Measurements from ENCODE around the gene NOS1. TPM values are rescaled to one million over a fixed set of nuclear protein-coding genes. Genes with fewer than 3 reads are reported as not detected.
"Not testable (repeated sequence)": the region's sequence is repeated elsewhere in the genome, so short reads cannot be mapped to it uniquely, and the experiment has no call there.

Gene NOS1
- total RNA-seq, 1 donor from 2014 or later, result 0.10 TPM

DNA sequence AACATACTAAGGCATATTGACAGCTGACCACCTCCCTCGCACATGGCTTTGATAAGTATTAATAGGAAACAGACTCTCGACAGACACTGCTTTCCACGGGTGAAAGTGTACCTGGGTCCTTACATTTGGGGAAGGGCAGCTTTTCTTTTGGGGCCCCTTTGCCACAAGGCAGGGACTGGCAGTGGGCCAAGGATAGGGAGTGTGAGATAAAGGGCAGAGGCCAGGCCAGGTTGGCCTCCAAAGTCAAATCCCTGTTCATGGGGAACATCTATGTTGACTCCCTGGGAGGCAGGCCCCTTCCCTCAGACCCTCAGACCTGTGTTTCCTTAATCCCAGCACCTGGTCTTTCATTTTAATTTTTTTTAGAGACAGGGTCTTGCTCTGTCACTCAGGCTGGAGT, 151.8 kb downstream of the NOS1 start:
- no peak for DNase-seq (ENCODE audit: low spot score)

DNA sequence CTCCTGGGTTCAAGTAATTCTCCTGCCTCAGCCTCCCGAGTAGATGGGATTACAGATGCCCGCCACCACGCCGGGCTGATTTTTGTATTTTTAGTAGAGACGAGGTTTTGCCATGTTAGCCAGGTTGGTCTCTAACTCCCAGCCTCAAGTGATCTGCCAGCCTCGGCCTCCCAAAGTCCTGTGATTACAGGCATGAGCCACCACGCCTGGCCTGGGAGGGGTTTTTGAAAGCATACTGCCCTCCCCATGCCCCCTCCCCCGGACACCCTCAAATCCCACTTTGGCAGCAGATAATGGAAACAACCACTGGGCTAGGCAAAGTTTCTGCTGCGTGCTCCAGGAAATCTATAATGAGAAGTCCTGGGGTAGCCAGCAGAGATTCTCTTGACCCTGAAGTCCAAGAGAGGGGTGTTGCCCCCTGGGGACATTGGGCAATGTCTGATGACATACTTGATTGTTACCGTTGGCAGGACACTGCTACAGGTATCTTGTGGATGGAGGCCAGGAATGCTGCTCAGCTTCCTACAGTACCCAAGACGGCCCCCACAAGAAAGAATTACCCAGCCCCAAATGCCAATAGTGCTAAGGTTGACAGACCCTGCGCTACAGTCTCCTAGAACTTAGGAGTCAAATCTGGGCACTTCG, 152.5 kb downstream of the NOS1 start:
- DNase-seq (ENCODE audit: low spot score), result no peak

DNA sequence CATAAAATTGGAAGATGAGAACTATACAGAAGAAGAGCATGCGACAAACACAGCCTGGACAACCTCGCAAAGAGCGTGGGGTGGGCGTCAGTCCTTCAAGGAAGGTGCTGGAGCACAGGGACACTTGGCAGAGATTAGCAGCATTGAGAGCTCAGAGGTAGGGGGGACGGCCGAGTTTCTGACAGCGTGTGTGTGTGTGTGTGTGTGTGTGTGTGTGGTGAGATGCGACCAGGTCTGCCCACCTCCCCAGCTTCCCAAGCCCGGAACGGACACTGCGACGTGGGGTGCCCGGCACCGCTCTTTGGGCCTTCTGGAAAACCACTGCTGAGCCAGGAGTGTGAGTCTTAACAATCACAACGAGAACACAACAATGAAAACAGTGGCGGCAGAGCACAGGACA, 153.2 kb downstream of the NOS1 start:
- no peak for DNase-seq (ENCODE audit: low spot score)

DNA sequence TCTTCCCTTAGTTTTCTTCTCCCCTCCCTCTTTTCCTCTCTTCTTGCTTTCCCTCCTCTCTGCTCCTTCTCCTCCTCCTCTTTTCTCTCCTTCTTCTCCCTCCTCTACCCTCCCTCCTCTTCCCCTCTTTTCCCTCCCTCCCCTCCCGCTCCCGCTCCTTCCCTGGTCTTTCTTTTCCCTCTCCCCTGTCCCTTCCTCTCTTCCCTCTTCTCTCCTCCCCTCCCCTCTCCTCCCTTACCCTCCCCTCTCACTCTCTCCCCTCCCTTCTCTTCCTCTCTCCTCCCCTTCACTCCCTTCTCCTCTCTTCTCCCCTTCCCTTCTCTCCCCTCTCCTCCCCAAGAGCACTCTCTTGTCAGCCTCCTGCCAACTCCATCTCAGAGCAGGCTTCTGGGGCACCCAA, 153.8 kb downstream of the NOS1 start:
- DNase-seq (ENCODE audit: low spot score), result no peak

GRCh38 chr12:117202556-117202955, 158.9 kb downstream of the NOS1 start:
- no peak for DNase-seq (ENCODE audit: low spot score)

DNA sequence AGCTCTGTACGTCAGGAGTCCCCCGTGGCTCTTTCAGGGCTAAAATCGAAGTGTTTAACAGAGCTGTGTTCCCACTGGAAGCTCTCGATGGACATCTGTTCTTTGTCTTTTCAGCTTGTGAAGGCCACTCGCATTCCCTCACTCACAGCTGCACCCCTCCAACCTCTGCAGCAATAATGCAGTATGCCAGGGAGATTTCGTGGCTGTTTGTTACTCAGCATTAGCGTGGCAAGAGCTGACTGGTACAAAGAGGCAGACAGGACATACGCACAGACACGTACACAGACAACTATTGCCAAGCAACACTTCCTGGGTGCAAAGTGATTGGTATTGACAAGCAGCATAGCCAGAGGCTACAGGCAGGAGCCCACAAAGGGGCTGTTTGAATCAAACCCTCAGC, 159.4 kb downstream of the NOS1 start:
- no peak for DNase-seq (ENCODE audit: low spot score)

GRCh38 chr12:117199956-117200744, 161.3 kb downstream of the NOS1 start:
- DNase-seq (ENCODE audit: low spot score), result not testable (repeated sequence)

DNA sequence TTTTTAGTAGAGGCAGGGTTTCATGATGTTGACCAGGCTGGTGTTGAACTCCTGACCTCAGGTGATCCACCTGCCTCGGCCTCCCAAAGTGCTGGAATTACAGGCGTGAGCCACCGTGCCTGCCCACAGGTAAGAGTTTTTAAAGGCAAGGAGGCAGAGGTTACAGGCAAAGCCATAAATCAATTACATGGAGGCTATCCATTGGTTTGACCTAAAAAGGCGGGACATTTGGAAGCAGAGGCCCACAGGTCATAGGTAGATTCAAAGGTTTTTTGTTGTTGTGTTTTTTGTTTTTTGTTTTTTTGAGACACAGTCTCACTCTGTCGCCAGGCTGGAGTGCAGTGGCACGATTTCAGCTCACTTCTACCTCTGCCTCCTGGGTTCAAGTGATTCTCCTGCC, 165.1 kb downstream of the NOS1 start:
- DNase-seq (ENCODE audit: low spot score), result not testable (repeated sequence)

- not testable (repeated sequence) for DNase-seq (ENCODE audit: low spot score)
Measured at GRCh38 chr12:117195027-117195426, 166.4 kb downstream of the NOS1 start.

- no peak for DNase-seq (ENCODE audit: low spot score)
Measured at GRCh38 chr12:117193903-117194302, 167.5 kb downstream of the NOS1 start.

GRCh38 chr12:117192581-117192980, 168.8 kb downstream of the NOS1 start:
- not testable (repeated sequence) for DNase-seq (ENCODE audit: low spot score)

- DNase-seq (ENCODE audit: low spot score), result no peak
Measured at GRCh38 chr12:117192057-117192456, 169.4 kb downstream of the NOS1 start.

DNA sequence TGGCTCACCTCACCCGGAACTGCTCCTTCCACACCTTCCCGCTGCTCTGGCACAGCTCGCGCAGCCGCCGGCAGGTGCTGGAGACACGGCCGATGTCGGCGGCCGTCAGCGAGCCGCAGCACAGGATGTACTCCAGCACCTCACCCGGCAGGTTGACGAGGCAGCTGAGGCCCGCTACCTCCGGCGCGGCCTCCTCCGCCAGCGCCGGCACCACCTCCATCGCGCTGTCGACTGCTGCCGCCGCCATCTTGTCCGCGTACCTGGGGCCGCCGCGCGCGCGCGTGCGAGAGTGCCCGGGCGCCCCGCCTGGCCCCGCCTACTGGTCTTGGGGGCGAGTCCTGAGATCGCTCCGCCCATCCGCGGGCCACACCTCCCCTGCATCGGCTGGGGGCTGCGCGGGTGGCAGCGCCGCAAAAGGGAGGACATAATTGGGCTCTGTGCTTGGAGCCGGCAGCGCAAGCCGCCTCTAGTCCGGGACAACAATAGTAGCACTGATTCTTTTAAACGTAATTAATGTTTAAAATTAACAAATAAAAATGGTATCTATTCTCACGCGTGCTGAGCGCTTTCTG, 171.1 kb downstream of the NOS1 start, which contains the start of gene FBXO21:
Gene FBXO21, minus strand, starts transcription at position 261 of the 572 bp plus-strand sequence. Its CDS starts 14 bp downstream, at position 247.
- DNase-seq (ENCODE audit: low spot score), result peak; percentile 92

GRCh38 chr12:117189725-117190209, 171.7 kb downstream of the NOS1 start:
- peak; percentile 46 for DNase-seq (ENCODE audit: low spot score)

DNA sequence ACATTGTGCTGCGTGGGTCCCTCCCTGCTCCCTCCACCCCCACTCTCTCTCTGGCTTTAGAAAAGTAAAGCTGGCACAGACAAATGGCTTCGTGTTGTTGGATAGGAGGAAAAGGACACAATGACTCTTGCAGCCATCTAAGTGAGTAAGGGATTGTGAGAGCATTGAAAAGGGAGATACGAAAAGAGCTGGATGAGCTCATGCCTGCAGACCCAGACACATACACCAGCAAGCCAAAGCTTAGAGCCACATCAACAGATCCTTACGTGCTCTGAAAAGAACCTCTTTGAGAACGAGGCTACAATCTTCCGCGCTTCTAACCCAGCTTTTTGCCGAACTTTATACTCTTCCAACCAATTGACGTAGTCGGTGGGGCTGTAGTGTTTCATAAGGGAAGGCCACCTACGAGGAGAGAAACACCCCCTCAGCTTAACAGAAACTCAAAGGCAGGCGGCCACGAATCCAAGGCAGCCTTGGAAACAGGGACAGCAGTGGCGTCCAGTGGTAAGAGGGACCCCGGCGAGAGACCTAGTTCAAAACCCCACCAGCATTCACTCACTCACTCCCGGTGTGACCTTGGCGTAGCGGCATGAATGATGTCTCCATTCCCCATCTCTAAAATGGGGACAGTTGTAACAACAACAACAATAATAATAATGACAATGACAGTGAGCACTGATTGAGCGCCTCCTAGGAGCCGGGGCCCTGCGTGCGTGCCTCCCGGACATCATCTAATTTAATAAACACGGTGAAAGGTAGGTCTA, 172.3 kb downstream of the NOS1 start:
- DNase-seq (ENCODE audit: low spot score), result no peak

GRCh38 chr12:117188121-117188665, 173.2 kb downstream of the NOS1 start:
- DNase-seq (ENCODE audit: low spot score), result no peak

- no peak for DNase-seq (ENCODE audit: low spot score)
Measured at GRCh38 chr12:117187421-117187820, 174.0 kb downstream of the NOS1 start.

DNA sequence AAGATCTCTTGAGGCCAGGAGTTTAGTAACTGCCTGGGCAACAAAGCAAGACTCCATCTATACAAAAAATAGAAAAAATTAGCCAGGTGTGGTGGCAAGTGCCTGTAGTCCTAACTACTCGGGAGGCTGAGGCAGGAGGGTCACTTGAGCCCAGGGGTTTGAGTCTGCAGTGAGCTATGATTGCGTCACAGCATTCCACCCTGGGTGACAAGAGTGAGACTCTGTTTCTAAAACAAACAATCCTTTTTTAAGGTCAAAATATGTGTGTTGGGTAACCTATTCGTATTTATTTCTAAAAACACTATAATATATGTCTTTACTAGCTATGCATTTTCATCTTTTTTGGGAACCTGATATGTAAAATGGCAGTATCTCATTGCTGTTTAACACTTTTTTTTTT, 178.6 kb downstream of the NOS1 start:
- DNase-seq (ENCODE audit: low spot score), result no peak

DNA sequence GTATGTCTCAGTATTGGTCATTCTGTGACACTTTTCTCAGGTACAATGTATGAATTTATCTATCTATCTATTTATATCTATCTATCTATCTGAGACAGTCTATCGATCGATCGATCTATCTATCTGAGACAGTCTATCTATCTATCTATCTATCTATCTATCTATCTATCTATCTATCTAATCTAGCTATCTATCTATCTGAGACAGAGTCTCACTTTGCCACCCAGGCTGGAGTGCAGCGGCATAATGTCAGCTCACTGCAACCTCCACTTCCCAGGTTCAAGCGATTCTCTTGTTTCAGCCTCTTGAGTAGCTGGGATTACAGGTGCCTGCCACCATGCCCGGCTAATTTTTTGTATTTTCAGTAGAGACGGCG, 180.0 kb downstream of the NOS1 start:
- not testable (repeated sequence) for DNase-seq (ENCODE audit: low spot score)

GRCh38 chr12:117180758-117181467, 180.5 kb downstream of the NOS1 start:
- DNase-seq (ENCODE audit: low spot score), result no peak

GRCh38 chr12:117178745-117179144, 182.7 kb downstream of the NOS1 start:
- no peak for DNase-seq (ENCODE audit: low spot score)
